ENCODE measurements around the gene COMT.

Gene COMT

DNA sequence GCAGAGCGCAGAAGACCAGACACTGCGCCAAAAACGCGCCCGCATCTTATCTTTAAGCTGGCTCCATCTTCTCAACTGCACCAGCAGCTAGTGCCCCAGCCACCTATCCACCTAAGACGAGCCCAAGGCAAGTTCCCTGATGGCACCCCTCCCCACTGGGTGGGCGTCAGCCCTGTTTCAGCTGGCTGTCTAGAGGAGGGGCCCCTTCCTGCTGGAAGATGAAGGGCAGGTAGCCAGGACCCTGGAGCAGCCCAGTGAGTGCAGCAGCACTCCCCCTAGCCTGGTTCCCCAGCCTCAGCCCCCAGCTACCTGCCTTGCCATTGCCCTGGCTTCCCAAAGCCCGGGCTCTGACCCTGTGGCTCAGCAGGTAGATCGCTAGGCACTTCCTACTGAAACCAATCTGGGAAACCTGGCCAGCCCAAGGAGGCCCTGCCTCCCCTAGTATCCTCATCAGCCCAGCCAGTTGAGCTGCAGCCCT, 46.8 kb downstream of the COMT start:
- H3K4me1 ChIP-seq (ENCODE audit: control insufficient read depth, insufficient read depth, low read length) = peaks cover 27% of the 10 kb centered on the region

DNA sequence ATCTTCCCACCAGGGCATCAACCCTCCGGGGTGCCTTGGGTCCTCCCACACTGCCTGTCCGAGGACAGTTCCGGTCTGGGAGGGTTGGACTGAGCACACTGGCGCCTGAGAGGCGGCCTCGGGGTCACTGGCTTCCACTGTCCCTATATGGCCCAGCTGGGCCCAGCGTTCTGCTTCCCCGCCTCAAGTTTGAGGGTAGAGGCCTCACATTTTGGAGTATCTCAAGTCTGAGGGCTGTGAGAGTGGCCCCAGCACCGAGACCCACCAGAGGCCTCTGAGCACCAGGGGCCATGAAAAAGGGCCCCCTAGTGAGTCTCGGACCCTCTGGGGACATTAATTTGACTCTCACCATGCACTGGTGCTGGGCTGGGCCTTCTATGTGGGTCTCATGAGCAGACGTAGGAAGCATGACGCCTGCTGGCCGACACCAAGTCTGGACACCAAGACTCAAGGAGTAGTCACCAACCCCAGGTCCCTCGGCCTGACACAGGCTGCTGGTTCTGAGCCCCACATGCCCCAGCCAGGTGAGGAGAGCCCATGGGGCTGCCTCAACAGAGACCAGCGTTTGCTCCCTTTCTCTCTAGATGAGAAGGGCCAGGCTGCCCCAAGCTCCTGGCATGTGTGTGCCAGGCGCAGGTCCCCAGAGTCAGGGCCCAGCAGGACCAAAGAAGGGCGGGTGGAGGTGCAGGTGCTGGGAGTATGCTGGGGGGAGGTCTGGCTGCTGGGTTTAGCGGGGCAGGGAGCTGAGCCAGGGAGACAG, 47.6 kb downstream of the COMT start:
- peaks cover 20% of the 10 kb centered on the region for H3K4me1 ChIP-seq (ENCODE audit: control insufficient read depth, insufficient read depth, low read length)
- no peaks in the 10 kb centered on the region for H3K36me3 ChIP-seq (ENCODE audit: control insufficient read depth, insufficient read depth, low read length)
- no peaks in the 10 kb centered on the region for H3K9me3 ChIP-seq (ENCODE audit: control insufficient read depth, low read length)
- H3K4me3 ChIP-seq (ENCODE audit: low read length) = no peak overlapping the region
- no peak overlapping the region for H3K9ac ChIP-seq (ENCODE audit: low read length)
- peaks cover 8% of the 10 kb centered on the region for H3K27me3 ChIP-seq (ENCODE audit: control insufficient read depth, insufficient read depth, low read length)

More for the DNA sequence above, 46.8 kb downstream of the COMT start:
- no peak overlapping the region for H3K4me3 ChIP-seq (ENCODE audit: low read length)
- no peaks in the 10 kb centered on the region for H3K36me3 ChIP-seq (ENCODE audit: control insufficient read depth, insufficient read depth, low read length)
- no peak overlapping the region for H3K9ac ChIP-seq (ENCODE audit: low read length)
- no peaks in the 10 kb centered on the region for H3K9me3 ChIP-seq (ENCODE audit: control insufficient read depth, low read length)
- H3K27me3 ChIP-seq (ENCODE audit: control insufficient read depth, insufficient read depth, low read length) = peaks cover 8% of the 10 kb centered on the region

DNA sequence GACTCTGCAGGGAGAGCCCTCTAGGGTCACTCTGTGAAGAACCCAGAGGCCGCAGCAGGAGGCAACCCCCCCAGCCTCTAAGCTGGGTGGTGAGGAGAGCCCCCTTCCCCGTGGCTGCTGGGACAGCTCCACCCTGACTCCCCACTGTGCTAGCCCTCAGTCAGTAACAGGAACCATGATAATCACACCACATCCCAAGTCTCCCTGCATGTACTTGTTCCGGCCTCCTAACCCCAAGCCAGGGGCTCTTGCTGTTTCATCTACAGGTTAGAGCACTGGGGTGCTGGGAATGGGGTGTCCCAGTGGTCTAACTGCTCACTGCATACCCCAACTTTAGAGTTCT, 48.1 kb downstream of the COMT start:
- H3K9me3 ChIP-seq (ENCODE audit: control insufficient read depth, low read length) = no peaks in the 10 kb centered on the region
- H3K4me1 ChIP-seq (ENCODE audit: control insufficient read depth, insufficient read depth, low read length) = peaks cover 19% of the 10 kb centered on the region
- H3K4me3 ChIP-seq (ENCODE audit: low read length) = no peak overlapping the region
- no peak overlapping the region for H3K9ac ChIP-seq (ENCODE audit: low read length)
- peaks cover 8% of the 10 kb centered on the region for H3K27me3 ChIP-seq (ENCODE audit: control insufficient read depth, insufficient read depth, low read length)
- no peaks in the 10 kb centered on the region for H3K36me3 ChIP-seq (ENCODE audit: control insufficient read depth, insufficient read depth, low read length)

- Histone ChIP-seq H3K9me3 (ENCODE audit: control insufficient read depth, low read length) (no peaks in the 10 kb centered on the region), H3K36me3 (ENCODE audit: control insufficient read depth, insufficient read depth, low read length) (no peaks in the 10 kb centered on the region), H3K27me3 (ENCODE audit: control insufficient read depth, insufficient read depth, low read length) (peaks cover 8% of the 10 kb centered on the region), H3K4me3 (ENCODE audit: low read length) (no peak overlapping the region), H3K4me1 (ENCODE audit: control insufficient read depth, insufficient read depth, low read length) (peaks cover 17% of the 10 kb centered on the region), H3K9ac (ENCODE audit: low read length) (no peak overlapping the region)
These were observed 48.6 kb downstream of the COMT start for GRCh38 chr22:19990188-19990587.

DNA sequence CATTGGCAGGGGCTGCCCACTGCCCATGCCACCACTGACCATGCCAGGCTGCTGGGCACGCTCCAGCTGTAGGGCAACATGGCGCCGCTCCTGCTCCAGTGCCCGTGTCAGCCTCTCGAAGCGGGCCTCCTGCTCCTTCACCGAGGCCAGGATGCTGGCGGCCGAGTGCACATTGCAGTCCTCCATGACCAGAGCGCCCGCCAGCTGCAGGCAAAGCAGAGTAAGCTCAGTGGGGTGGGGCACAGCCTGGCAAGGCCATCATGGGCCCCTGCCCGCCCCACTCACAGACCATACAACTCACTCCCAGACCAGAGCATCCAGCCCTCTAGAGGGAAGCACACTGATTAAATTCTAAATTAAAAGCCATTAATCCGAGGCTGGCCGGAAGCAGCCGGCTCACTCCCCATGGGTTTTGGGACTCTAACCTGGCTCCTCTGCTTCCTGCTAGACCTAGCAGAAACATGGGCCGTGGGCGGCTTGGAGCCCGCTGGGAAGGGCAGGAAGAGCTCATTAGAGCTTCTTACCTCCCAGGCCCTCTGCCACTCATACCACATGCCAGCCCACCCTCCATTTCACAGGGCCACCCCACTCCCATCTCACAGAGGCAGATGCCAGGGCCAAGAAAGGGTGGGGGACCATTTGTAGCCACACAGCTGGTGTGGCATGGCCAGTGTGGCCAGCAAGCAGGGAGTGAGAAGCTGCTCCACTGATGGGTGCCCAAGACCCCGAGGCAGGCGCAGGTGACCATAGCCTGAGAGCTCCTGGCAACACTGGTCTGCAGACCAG, 49.2 kb downstream of the COMT start:
- peaks cover 11% of the 10 kb centered on the region for H3K4me1 ChIP-seq (ENCODE audit: control insufficient read depth, insufficient read depth, low read length)
- H3K9ac ChIP-seq (ENCODE audit: low read length) = no peak overlapping the region
- peaks cover 6% of the 10 kb centered on the region for H3K27me3 ChIP-seq (ENCODE audit: control insufficient read depth, insufficient read depth, low read length)

DNA sequence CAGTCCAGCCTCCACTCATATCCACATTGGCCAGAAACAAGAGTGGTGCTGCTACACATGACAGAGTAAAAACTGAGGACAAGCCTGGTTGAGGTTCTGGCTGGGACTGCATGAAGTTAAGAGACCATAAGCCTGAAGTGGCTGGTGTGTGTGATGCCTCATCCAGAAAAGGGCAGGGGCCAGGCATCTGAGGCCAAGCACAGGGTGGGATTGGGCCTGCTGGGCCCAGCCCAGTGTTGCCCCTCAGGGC, 49.7 kb downstream of the COMT start:
- Histone ChIP-seq H3K9me3 (ENCODE audit: control insufficient read depth, low read length) (no peaks in the 10 kb centered on the region), H3K9ac (ENCODE audit: low read length) (no peak overlapping the region), H3K4me3 (ENCODE audit: low read length) (no peak overlapping the region), H3K27me3 (ENCODE audit: control insufficient read depth, insufficient read depth, low read length) (peaks cover under 1% of the 10 kb centered on the region), H3K4me1 (ENCODE audit: control insufficient read depth, insufficient read depth, low read length) (peaks cover 6% of the 10 kb centered on the region), H3K36me3 (ENCODE audit: control insufficient read depth, insufficient read depth, low read length) (no peaks in the 10 kb centered on the region)

More for the DNA sequence above, 49.2 kb downstream of the COMT start:
- Histone ChIP-seq H3K4me3 (ENCODE audit: low read length) (no peak overlapping the region), H3K36me3 (ENCODE audit: control insufficient read depth, insufficient read depth, low read length) (no peaks in the 10 kb centered on the region), H3K9me3 (ENCODE audit: control insufficient read depth, low read length) (no peaks in the 10 kb centered on the region)

DNA sequence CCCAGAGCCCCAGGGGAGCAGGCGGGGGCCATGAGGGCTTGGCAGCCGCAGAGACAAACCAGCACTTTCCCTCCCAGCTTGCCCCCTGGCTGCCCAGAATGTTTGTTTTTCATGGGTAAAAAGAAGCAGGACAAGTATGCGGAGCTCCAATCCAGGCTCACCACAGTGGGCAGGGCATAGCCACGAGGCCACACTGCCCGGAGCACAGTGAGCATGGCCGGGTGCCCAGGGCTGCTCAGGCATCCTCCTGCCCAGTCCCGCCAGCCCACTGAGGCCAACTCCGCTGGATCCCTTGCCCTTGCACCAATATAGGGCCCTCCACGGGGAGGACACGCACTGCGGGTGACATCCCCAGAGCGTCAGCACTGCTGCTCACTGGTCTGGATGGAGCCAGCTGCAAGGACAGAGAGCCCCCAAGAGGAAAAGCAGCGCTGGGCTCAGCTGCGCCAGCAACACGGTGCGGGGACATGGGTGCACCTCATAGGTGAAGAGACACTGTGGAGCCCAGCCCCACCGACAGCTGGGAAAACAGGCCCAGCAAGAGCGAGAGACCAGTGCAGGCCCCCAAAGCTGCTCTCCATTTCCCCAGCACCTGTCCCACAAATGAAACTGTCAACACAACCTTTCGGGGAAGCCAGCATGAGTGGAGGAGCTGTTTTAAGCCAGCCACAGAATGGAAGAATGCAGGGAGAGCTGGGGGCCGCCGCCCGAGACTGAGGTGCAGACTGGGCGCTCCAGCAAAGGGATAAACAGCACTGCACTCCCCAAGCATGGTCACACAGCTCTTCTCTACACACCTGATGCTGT, 50.3 kb downstream of the COMT start:
- no peaks in the 10 kb centered on the region for H3K27me3 ChIP-seq (ENCODE audit: control insufficient read depth, insufficient read depth, low read length)
- no peaks in the 10 kb centered on the region for H3K9me3 ChIP-seq (ENCODE audit: control insufficient read depth, low read length)
- H3K36me3 ChIP-seq (ENCODE audit: control insufficient read depth, insufficient read depth, low read length) = no peaks in the 10 kb centered on the region
- H3K4me3 ChIP-seq (ENCODE audit: low read length) = no peak overlapping the region
- H3K4me1 ChIP-seq (ENCODE audit: control insufficient read depth, insufficient read depth, low read length) = peaks cover 5% of the 10 kb centered on the region
- no peak overlapping the region for H3K9ac ChIP-seq (ENCODE audit: low read length)

DNA sequence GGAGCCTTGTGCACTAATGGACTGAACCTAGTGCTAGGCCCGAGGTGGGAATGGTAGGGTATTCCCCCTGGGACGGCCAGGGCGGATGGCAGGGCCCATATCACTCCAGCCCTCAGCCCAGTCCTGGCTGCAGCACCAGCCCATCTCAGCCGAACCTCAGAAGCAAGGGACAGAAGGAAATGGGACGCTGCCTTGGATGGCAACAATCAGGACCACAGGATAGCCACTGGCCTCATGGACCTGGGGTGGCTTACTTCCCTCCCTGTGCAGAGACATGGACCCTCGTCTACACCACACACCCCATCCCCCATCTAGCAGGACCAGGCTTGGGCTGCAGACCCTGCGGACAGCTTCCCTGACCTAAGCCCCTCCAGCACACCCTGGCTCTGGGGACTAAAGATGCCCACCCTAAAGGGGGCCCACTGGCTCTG, 50.9 kb downstream of the COMT start:
- H3K27me3 ChIP-seq (ENCODE audit: control insufficient read depth, insufficient read depth, low read length) = no peaks in the 10 kb centered on the region
- no peak overlapping the region for H3K9ac ChIP-seq (ENCODE audit: low read length)
- peaks cover 2% of the 10 kb centered on the region for H3K4me1 ChIP-seq (ENCODE audit: control insufficient read depth, insufficient read depth, low read length)

DNA sequence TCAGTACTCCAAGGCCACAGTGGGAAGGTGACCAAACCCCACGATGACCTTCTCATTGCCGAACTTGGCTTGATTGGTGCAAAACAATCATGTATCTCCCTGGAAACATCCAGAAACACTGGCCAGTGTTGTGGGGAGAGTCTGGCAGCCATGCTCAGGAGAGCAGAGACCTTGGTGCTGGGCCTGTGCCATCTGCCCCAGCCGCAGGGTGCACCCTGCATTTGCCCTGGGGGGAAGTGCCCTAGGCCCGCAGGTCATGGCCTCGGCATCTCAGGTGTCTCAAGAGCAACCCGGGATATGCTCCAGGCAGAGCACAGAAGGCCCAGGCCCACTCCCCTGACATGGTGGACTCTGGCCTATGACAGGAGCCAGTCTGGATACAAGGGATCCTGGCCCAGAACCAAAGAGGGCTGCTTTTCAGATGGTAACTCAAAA, 51.4 kb downstream of the COMT start:
- H3K9me3 ChIP-seq (ENCODE audit: control insufficient read depth, low read length) = no peaks in the 10 kb centered on the region
- H3K4me3 ChIP-seq (ENCODE audit: low read length) = no peak overlapping the region
- H3K36me3 ChIP-seq (ENCODE audit: control insufficient read depth, insufficient read depth, low read length) = no peaks in the 10 kb centered on the region
- no peaks in the 10 kb centered on the region for H3K27me3 ChIP-seq (ENCODE audit: control insufficient read depth, insufficient read depth, low read length)
- no peak overlapping the region for H3K9ac ChIP-seq (ENCODE audit: low read length)
- no peaks in the 10 kb centered on the region for H3K4me1 ChIP-seq (ENCODE audit: control insufficient read depth, insufficient read depth, low read length)

More for the DNA sequence above, 50.9 kb downstream of the COMT start:
- H3K4me3 ChIP-seq (ENCODE audit: low read length) = no peak overlapping the region
- no peaks in the 10 kb centered on the region for H3K9me3 ChIP-seq (ENCODE audit: control insufficient read depth, low read length)
- H3K36me3 ChIP-seq (ENCODE audit: control insufficient read depth, insufficient read depth, low read length) = no peaks in the 10 kb centered on the region

DNA sequence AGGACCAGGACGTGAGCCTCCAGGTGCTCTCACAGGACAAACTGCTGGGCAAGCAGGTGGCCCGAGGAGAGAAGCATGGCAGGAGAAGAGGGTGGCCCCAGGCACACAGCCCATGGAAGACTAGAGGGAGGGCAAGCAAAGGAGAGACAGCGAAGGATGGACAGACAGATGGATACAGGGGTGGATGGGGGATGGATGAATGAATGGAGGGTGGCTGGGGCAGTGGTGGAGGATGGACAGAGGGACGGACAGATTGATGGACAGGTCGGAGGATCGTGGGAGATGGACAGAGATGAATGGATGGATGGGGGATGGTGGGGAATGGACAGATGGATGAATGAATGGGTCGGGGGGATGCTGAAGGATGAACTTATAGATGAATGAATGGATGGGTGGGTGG, 52.4 kb downstream of the COMT start:
- H3K9ac ChIP-seq (ENCODE audit: low read length) = no peak overlapping the region
- no peaks in the 10 kb centered on the region for H3K9me3 ChIP-seq (ENCODE audit: control insufficient read depth, low read length)
- no peak overlapping the region for H3K4me3 ChIP-seq (ENCODE audit: low read length)
- no peaks in the 10 kb centered on the region for H3K36me3 ChIP-seq (ENCODE audit: control insufficient read depth, insufficient read depth, low read length)
- H3K27me3 ChIP-seq (ENCODE audit: control insufficient read depth, insufficient read depth, low read length) = no peaks in the 10 kb centered on the region
- no peaks in the 10 kb centered on the region for H3K4me1 ChIP-seq (ENCODE audit: control insufficient read depth, insufficient read depth, low read length)

GRCh38 chr22:19994851-19995610, 53.5 kb downstream of the COMT start:
- no peak overlapping the region for H3K9ac ChIP-seq (ENCODE audit: low read length)
- no peaks in the 10 kb centered on the region for H3K27me3 ChIP-seq (ENCODE audit: control insufficient read depth, insufficient read depth, low read length)
- H3K4me3 ChIP-seq (ENCODE audit: low read length) = no peak overlapping the region
- no peaks in the 10 kb centered on the region for H3K36me3 ChIP-seq (ENCODE audit: control insufficient read depth, insufficient read depth, low read length)
- no peaks in the 10 kb centered on the region for H3K9me3 ChIP-seq (ENCODE audit: control insufficient read depth, low read length)
- H3K4me1 ChIP-seq (ENCODE audit: control insufficient read depth, insufficient read depth, low read length) = no peaks in the 10 kb centered on the region

All from mucosa of stomach (tissue), 1 donor.